NCI-H128 (cell line): ENCODE data around the gene FCHSD2.
A peak's percentile ranks its signal among the peaks of the same experiment; 100 is the strongest.

Source experiments
- DNase-seq: peaks from one replicate; lab custom pipeline; 2025; ENCODE audit not compliant: unreplicated experiment; lab: John Stamatoyannopoulos, UW

The FCHSD2 gene

DNA sequence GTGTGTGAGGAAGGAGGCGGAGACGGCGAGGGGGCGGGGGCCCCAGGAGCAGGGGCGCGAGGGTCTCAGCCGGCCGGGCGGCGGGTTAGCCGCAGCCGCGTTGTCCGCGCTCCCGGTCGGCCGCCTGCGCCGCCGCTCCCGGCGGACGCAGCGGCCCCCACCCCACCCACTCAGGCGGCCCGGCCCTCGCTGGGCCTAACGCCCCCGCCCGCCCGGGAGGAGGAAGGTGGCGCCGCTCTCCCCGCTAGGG is at the start of gene FCHSD2:
FCHSD2 (minus strand) TSS at position 191 of the 250 bp plus-strand sequence. CDS start 441 bp downstream, outside the sequence.
- DNase-seq, result no peak

DNA sequence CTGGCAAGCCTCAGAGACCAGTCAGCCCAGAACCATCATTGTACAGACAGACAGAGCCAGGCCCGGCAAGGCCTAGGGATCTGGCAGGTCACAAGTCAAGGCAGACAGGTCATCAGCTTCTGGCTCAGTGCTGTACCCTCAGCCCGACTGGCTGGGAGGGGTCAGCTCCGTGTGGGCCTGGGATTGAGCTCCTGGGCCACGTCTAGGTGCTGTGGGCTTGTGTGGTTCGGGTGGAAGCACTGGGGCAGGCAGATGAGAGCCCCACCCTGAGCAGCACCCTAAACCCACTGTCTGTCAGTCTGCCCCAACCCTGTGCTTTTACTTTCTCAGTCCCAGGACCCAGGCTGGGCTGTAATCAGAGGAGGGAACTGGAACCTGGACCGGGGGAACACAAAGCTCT is 49.0 kb upstream of the FCHSD2 start:
- no peak for DNase-seq

DNA sequence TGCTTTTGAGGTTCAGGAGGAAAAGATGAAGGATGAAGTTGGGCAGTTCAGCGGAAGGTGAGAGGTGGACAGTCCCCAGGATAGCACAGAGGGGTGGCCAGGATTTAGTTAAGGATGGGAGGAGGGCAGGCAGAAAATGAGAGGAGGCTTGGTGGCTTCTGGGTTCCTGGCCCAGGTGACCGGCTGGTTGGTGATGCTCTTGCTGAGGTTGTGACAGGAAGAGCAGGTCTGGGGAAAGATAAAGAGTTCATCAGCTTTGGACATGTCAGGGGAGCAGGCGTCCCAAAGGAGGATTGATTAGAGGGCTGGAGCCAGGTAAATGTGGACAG is 48.4 kb upstream of the FCHSD2 start:
- no peak for DNase-seq

DNA sequence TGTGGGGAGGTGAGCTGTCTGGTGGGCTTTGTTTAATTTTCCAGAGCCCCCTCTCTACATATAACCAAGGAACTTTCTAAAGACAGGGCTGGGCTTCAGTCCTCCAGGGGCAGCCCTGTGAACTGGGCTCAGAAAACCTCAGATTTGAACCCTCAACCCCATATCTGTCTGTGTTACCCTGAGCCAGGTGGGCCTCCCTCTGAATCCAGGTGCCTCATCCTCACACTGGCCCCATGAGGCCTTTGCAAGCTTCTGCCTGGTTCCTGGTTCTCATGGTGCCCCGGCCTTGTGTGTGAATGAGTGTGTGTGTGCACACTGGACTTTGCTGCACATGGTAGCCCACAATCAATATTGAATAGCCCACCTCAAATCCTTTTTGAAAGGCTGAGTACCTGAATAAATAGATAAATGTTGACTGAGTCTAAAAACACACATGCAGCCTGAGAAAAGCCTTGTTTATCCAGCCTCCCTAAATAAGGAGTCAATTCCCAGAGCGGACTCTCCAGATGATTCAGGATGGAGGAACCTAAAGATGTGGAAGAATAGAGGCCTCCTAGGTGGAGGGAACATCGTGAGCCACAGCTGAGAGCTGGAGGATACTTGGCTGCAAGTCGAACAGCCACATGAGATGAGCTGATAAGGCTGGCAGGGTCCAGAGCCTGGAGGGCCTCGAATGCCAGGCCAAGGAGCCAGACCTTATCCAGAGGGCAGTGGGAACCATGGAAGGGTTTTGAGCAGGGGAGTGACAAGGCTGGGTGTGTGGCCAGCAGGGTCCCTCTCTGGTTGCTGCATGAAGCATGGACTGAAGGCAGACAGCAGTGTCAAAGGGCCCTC is 47.8 kb upstream of the FCHSD2 start:
- DNase-seq, result no peak

DNA sequence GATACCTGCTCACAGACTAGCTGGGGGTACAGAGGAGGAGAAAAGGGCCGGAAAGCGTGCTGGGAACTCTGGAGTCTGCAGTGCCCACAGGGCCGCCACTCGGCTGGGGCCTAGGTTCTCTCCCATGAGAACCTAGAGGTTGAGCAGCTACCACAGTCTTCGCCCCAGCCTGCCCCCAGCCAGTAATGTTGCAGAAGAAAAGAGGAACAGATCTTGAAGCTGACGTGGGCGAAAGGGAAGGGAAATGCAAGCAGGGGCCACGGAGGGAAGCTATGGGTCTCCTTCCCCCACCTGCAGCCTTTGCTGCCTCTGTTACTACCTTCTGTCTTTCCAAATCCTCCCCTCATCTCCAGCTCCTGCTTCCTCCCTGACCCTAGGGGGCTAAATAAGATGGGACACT is 47.2 kb upstream of the FCHSD2 start:
- DNase-seq, result no peak

DNA sequence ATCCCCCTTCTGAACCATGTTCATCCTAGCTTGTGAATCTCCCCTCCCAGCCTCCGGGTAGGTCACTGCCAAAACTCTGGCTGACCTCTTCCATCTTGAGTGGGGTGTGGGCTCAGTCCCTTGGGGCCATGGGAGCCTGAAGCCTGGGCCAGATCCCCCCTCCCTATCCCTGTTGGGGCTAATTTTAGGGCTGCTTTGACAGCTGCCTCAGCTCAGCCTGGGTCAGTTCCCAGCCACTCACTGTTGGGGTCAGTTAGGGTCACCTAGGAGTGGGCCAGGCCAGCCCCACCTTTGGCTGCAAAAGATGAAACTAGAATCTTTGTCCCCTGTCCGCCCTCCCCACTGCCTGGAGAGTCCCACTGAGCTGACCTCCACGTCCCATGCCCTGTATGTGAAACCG is 46.2 kb upstream of the FCHSD2 start:
- DNase-seq, result no peak

DNA sequence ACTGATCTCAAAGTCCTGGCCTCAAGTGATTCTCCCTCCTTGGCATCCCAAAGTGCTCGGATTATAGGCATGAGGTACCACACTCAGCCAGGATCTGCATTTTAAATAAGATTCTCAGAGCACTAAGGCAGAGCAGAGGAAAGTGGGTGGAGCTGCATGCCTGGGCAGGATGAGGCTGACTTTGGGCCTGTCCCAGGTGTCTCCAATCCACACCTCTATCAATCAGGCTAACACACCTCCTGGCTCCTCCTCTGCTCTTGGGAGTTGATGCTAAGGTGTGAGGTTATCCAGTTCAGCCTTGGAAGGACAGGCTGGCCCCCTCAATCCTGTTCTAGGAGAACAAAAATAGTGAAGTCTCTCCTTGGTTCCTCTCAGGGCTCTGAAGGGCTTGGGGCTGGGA is 45.7 kb upstream of the FCHSD2 start:
- DNase-seq, result no peak

DNA sequence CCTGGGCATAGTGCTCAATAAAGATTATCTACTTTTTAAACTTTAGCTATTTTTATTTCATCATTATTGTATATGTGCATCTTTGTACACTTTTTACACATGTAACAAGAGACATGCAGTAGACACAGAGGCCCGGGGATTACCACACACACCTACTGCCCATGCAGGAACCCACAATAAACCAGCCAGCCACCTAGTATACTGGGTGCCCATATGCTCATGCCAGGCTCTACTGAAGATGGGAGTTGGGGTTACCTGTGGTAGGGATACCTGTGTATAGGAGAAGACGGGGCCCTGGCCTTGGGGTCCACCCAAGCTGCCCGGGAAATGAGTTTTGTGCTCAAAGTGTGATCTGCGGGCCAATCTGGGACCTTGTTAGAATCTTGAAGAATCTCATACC is 44.8 kb upstream of the FCHSD2 start:
- DNase-seq, result no peak

DNA sequence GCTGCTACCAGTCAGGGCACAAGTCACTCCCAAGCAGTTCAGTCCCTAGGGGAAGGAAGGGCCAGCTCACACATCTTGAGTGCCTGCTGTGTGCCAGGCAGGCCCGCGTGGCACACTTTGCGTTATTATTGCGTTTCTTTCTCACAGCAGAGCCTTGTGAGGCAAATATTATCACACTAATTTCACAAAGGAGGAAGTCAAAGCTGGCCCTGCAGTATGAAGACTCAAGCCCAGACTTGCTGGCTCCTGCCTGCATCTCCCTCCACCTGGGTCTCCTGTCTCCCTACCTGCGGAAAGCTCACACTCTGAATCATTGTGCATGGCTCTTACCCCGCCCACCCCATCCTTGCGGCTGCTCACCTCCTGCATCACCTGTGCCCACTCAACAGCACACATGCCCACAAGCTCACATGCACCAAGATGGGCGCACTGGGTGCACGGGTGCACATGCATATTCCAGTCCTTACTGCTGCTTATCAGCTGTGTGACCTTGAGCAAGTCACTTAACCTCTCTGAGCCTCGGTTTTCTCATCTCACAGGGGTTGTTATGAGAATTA is 44.3 kb upstream of the FCHSD2 start:
- DNase-seq, result no peak

DNA sequence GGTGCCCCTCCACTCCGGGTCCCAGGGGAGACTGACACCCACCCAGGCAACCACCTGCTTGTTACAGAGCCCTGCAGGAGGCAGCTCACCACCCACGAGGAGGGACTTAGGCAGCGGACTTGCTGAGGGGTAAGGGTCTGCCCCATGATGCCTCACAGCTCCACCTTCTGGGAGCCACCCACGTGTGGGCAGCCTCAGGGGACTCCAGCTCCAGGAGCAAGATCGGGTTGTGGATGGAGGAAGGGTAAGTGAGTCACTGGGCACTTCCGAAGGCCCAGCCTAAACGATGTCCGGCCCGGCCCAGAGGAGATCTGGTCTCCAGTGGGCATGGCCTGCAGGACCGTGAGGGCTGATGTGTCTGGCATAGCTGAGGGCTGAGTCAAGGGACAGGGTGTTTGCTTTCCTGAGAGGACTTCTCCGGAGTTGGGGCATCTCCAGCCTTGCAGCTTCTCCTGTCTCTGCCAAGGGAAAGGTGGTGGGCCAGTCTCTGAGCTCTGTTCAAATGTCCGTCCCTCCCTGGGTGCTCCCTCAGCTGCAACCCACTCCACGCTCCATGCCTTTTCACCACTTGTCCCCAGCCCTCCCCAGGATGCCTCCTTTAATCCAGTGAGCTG is 43.7 kb upstream of the FCHSD2 start:
- DNase-seq, result no peak

DNA sequence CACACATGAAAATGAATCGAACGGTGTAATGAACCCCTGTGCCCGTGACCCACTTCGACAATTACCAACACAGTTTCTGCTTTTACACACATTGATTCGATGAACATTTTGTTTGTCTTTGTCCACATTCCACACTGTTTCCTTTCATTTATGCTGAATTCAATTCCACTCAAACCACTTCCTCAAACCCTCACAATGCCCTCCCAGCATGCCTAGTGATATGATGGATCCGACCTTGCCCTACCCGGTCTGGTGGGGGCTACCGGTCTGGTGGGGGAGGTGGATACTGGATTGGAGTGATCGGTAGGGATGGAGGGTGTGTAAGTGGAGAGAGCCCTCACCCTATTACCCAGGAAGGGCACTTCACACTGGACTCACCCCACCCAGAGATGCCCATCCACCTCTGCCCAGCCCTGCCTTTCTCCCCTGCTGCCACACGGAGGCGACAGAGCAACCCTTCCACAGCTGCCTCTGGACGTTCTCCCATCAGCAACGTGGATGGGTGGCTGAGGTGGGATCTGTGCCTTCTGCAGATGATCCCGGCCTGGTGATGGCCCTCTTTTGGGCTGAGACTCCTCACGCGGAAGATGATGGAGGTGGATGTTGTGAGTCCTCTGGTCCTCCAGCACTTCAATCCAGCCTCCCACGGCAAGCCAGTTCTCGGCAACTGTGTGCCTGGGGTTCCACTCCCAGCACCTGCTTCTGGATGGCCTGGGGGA is 43.0 kb upstream of the FCHSD2 start:
- no peak for DNase-seq

DNA sequence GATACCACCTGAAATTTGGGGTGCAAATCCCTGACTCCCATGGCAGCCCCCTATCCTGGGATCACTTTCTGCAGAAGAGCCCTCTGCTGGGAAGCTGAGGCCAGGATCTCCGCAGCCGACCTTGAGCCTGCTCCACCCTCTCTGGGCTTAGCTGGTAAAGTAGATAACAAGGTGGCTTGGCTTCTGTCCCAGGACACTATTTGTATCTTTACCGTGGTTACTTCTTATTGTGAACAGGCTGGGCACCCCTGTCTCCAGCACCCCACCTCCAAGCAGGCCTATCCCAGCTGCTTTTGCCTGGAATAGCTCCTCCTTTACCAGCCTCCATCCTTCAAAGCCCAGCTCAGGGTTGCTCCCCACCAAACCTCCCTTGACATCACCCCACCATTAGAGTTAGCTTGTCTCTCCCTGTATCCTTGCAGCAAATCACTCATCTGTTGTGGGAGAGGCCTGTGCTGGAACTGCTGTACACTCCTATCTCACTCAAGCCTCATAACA is 40.8 kb upstream of the FCHSD2 start:
- DNase-seq, result no peak

DNA sequence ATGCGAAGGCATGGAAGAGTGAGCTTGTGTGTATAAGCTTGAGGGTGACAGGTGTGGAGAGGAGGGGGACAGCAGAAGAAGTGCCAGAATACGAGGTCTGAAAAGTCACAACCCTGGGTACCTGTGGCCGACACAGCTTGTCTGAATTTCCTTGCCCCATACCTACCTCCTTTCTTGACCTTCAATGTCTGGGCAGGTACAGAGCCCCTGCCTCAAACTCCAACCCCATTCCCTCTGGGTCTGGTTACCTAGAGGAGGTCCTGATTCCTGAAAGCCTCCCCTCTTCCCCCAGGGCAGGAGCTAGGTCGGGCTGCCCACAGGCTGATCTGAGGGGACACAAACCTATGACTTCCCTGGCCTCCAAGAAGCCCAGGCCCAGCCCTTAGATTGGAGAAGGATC is 36.6 kb upstream of the FCHSD2 start:
- DNase-seq, result no peak

DNA sequence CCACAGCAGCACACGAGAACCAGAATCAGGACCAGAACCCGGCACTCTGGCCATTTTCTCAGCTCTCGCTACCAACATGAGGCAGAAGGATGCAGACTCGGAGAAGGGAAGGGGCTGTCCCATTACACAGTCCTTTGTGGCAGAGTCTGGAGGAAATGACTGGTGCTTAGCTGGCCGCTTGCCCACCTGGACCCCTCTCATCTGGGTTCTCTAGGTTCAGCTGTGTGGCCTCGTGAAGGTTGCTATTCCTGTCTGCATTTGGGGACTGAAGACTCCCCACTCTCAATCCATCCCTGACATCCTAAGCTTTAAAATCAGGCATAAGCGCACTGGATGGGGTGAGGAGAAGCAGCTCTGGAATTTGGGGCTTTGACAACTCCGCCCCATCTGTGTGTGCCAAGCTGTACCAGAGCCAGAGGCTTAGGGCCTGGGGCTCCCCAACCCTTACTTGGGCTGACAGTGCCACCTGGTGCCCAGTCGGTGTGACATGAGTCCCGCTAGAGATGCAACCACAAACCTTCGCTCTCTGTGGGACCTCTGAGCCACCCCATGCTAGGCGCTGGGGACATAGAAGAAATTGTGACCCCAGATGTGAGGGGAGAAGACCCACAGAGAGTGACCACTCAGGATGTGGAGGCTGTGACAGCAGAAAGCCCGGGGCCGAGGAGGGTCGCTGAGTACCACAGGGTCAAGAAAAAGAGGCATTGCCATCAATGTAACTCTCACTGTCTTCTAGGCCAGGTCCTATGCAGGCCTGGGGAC is 35.8 kb upstream of the FCHSD2 start:
- DNase-seq, result peak; percentile 61

DNA sequence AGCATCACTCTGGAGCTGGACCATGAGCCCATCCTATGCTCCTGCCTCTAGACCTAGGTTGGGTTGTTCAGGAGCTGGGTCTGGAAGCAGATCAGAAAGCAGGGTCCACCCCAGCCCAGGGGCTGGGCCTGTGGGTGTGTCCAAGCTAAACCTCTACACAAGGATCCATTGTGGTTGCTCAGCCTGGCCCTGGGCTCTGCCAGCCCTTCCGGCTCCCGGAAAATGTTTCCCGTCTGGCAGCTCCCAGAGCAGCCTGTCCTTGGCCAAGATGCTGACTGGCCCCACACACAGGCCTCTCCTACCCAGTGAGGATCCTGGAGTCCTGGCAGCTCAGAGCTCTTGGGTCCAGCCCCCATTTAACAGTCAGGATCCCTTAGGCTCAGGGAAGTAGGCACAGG is 35.3 kb upstream of the FCHSD2 start:
- DNase-seq, result no peak

DNA sequence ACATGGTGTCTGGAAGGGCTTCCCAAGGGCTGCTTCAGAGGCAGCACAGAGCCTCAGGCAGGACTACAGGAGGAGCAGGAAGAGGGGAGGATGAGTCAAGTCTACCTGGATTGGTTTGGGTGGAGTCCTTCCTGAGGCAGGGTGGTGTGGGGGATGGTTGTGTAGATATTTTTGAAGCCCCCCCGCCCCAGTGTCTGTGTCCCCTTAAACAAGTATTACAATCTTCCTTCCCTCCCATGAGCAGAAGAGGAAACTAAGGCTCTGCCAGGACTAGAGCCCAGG is 34.7 kb upstream of the FCHSD2 start:
- DNase-seq, result no peak

DNA sequence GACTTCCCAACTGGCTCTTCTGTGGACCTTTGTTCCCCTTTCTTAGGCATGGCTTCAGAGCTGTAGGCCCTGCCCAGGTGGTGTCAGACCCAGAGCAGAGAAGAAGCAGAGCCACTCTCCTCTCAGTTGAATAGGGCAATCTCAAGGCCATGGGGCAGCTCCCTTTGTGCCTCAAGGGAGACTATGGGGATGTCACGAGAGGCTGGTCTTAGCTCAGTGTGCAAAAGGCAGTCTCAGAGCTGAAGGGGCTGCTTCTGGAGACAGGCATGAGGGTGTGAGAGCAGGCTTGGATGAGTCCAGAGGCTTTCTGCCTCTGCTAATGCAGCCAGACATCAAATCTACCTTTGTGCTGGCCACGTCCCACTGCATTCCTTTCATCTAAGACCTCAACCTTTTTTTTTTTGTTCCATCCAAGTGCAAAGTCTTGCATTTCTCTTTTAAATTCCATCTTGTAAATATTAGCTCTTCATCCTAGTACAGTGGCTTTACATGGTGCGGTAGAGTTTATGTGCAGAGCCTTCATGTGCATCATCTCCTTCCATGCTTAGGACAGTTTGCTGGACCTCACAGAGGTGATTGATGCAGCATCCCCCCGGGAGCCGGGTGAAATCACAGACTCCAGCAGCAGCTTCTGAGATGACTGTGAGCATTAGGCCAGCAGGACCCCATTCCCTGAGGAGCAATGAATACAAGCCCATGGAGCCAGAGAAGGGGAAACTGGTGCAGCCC is 34.2 kb upstream of the FCHSD2 start:
- no peak for DNase-seq

DNA sequence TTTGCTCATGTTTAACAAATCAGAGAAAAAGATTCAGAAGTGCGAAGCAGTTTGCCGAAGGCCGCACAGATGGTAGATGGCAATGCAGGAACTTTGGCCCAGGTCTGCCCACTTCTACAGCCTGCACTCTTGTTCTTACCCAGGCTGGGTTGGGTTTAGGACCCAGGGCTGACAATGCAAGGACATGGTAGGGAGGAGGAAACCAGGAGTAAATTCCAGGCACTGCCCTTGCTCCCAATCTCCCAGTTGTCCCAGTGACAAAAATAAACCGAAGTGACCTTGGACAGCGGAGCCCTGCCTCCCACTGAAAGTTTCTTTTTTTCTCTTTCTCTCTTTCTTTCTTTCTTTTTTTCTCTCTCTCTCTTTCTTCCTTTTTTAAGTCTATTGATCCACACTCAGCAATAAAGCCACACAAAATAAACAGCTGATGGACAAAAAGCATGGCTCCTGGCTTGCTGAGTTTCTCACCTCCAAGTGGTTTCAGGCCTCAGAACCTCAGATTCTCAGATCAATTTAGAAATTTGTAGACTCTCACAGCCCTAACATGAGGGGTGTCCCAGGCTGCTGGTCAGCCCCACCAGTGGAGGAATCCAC is 33.5 kb upstream of the FCHSD2 start:
- DNase-seq, result no peak

DNA sequence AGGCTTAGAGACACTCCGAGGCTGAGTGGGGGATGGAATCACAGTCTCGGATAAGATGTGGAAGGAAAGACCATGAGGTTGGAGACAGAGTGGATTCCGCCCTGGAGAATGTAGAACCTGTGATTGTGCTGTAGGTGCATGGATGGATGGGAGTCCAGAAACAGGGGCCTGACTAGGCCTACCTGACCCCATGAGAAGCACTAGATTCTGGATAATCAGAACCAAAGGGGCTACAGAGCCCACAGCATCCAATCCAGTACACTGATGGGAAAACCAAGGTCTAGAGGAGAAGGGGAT is 32.3 kb upstream of the FCHSD2 start:
- no peak for DNase-seq

DNA sequence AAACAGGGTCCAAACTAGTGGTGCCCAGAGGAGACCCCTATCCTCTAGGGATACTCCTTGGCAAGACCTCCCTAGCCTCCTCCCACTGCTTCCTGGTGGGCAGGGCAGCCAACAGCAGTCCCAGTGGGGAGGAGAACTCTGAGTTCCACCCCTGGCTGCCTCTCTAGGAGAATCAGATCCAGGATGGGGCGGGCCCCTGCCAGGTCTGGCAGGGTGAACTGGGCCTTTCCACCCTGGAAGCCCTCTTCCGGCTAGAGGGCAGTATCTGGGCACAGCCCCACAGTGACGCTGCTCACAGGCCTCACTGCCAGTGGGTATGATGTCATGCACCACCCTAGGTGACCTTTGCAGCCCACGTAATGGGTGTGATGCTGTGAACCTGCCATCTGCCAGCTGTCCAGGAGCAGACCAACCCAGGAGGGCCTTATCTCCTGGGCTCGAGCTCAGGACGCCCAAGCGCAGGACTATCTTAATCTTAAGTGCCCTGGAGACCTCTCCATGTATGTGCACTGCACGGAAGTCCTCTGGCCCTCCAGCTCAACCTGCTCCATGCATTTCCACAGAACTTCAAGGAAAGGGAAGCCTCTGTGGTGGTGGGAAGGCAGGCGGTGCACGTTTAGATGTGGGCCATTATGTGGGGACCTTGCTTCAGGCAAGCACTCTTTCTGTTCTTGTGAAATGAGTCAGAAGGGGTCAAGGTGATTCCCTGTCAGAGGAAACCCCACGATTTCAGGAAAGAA is 31.8 kb upstream of the FCHSD2 start:
- no peak for DNase-seq
